WTC11 (cell line): Measurements from ENCODE around the gene GID4.

Source experiments
- CBFB ChIP-seq: sonication (generic); formaldehyde crosslinking; IDR thresholded peaks from 2 replicates; pipeline ENCODE4 v1.8.1; 2022; ENCODE audit warnings: mild to moderate bottlenecking, low read depth, missing genetic modification reagents
- CREB1 ChIP-seq: sonication (generic); formaldehyde crosslinking; IDR thresholded peaks from 2 replicates; pipeline ENCODE4 v1.8.0; 2023; ENCODE audit warnings: mild to moderate bottlenecking, missing genetic modification reagents
- ESRRA ChIP-seq: sonication (generic); formaldehyde crosslinking; IDR thresholded peaks from 2 replicates; pipeline ENCODE4 v1.8.1; 2022; ENCODE audit warnings: mild to moderate bottlenecking, missing genetic modification reagents, borderline replicate concordance
- NFE2L1 ChIP-seq: sonication (generic); formaldehyde crosslinking; IDR thresholded peaks from 2 replicates; pipeline ENCODE4 v1.8.1; 2023; ENCODE audit warnings: missing genetic modification reagents
- RELA ChIP-seq: sonication (generic); formaldehyde crosslinking; IDR thresholded peaks from 2 replicates; pipeline ENCODE4 v1.8.1; 2022; ENCODE audit warnings: missing genetic modification reagents, mild to moderate bottlenecking, borderline replicate concordance
- SP1 ChIP-seq: sonication (generic); formaldehyde crosslinking; conservative IDR thresholded peaks from 2 replicates; pipeline ENCODE4 v1.8.1; 2022; ENCODE audit warnings: missing genetic modification reagents
- ZNF423 ChIP-seq: fragments of 250-450 bp; sonication (Bioruptor Pico); IDR thresholded peaks from 2 replicates; pipeline ENCODE4 v2.1.2; 2022; ENCODE audit warnings: mild to moderate bottlenecking, moderate library complexity
- TF ChIP-seq, protein P1 (sequence below): fragments of 250-450 bp; sonication (Bioruptor Pico); IDR thresholded peaks from 2 replicates; pipeline ENCODE4 v1.9.0; 2021; ENCODE audit warnings: moderate library complexity, mild to moderate bottlenecking, inconsistent platforms, borderline replicate concordance
- TF ChIP-seq, protein P2 (sequence below): fragments of 200-600 bp; IDR thresholded peaks from 2 replicates; pipeline ENCODE4 v1.8.0; 2022; ENCODE audit warnings: antibody characterized with exemption
- TF ChIP-seq, protein P3 (sequence below): sonication (generic); formaldehyde crosslinking; conservative IDR thresholded peaks from 2 replicates; pipeline ENCODE4 v1.8.1; 2023; ENCODE audit warnings: mild to moderate bottlenecking, low read depth, missing genetic modification reagents, moderate library complexity
- TF ChIP-seq, protein P4 (sequence below): sonication (generic); formaldehyde crosslinking; IDR thresholded peaks from 2 replicates; pipeline ENCODE4 v1.8.0; 2022; ENCODE audit warnings: mild to moderate bottlenecking, missing genetic modification reagents
- TF ChIP-seq, protein P5 (sequence below): sonication (generic); formaldehyde crosslinking; IDR thresholded peaks from 2 replicates; pipeline ENCODE4 v1.8.0; 2023; ENCODE audit warnings: missing genetic modification reagents

DNA sequence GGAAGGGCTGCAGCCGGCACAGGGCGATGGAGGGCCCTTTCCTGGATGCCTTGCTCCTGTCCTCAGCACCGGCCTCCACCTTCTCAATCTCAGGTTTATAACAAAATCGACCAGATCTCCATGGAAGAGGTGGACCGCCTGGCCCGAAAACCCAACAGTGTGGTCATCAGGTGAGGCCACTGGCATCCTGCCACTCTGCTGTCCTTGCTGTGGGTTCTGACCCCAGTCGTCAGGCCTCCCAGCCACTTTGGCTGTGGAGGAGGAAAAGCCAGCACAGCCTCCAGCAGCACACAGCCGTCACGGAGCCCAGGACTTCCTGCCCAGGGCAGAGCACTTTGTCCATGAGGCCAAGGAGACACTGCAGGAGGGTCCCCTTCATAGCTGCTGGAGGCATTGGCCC is 62.6 kb downstream of the GID4 start:
- TF ChIP-seq CBFB (CRISPR knock-in tag): no peak
- TF ChIP-seq NFE2L1 (CRISPR knock-in tag): no peak
- TF ChIP-seq, protein P1, sequence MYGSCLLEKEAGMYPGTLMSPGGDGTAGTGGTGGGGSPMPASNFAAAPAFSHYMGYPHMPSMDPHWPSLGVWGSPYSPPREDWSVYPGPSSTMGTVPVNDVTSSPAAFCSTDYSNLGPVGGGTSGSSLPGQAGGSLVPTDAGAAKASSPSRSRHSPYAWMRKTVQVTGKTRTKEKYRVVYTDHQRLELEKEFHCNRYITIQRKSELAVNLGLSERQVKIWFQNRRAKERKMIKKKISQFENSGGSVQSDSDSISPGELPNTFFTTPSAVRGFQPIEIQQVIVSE: no peak
- TF ChIP-seq RELA (CRISPR knock-in tag): no peak
- TF ChIP-seq, protein P2, sequence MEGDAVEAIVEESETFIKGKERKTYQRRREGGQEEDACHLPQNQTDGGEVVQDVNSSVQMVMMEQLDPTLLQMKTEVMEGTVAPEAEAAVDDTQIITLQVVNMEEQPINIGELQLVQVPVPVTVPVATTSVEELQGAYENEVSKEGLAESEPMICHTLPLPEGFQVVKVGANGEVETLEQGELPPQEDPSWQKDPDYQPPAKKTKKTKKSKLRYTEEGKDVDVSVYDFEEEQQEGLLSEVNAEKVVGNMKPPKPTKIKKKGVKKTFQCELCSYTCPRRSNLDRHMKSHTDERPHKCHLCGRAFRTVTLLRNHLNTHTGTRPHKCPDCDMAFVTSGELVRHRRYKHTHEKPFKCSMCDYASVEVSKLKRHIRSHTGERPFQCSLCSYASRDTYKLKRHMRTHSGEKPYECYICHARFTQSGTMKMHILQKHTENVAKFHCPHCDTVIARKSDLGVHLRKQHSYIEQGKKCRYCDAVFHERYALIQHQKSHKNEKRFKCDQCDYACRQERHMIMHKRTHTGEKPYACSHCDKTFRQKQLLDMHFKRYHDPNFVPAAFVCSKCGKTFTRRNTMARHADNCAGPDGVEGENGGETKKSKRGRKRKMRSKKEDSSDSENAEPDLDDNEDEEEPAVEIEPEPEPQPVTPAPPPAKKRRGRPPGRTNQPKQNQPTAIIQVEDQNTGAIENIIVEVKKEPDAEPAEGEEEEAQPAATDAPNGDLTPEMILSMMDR: no peak
- TF ChIP-seq, protein P3, sequence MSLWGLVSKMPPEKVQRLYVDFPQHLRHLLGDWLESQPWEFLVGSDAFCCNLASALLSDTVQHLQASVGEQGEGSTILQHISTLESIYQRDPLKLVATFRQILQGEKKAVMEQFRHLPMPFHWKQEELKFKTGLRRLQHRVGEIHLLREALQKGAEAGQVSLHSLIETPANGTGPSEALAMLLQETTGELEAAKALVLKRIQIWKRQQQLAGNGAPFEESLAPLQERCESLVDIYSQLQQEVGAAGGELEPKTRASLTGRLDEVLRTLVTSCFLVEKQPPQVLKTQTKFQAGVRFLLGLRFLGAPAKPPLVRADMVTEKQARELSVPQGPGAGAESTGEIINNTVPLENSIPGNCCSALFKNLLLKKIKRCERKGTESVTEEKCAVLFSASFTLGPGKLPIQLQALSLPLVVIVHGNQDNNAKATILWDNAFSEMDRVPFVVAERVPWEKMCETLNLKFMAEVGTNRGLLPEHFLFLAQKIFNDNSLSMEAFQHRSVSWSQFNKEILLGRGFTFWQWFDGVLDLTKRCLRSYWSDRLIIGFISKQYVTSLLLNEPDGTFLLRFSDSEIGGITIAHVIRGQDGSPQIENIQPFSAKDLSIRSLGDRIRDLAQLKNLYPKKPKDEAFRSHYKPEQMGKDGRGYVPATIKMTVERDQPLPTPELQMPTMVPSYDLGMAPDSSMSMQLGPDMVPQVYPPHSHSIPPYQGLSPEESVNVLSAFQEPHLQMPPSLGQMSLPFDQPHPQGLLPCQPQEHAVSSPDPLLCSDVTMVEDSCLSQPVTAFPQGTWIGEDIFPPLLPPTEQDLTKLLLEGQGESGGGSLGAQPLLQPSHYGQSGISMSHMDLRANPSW: no peak
- TF ChIP-seq, protein P4, sequence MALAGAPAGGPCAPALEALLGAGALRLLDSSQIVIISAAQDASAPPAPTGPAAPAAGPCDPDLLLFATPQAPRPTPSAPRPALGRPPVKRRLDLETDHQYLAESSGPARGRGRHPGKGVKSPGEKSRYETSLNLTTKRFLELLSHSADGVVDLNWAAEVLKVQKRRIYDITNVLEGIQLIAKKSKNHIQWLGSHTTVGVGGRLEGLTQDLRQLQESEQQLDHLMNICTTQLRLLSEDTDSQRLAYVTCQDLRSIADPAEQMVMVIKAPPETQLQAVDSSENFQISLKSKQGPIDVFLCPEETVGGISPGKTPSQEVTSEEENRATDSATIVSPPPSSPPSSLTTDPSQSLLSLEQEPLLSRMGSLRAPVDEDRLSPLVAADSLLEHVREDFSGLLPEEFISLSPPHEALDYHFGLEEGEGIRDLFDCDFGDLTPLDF (CRISPR knock-in tag): no peak
- no peak for TF ChIP-seq ESRRA (CRISPR knock-in tag)
- no peak for TF ChIP-seq SP1 (CRISPR knock-in tag)
- TF ChIP-seq, protein P5, sequence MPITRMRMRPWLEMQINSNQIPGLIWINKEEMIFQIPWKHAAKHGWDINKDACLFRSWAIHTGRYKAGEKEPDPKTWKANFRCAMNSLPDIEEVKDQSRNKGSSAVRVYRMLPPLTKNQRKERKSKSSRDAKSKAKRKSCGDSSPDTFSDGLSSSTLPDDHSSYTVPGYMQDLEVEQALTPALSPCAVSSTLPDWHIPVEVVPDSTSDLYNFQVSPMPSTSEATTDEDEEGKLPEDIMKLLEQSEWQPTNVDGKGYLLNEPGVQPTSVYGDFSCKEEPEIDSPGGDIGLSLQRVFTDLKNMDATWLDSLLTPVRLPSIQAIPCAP: no peak
- no peak for TF ChIP-seq ZNF423
- TF ChIP-seq CREB1 (CRISPR knock-in tag): no peak
